SK-N-SH treated with all-trans-retinoic acid at 6 μM for 48 hours (cell line): ENCODE results near the gene FBXO3.

Source experiments
- ATAC-seq: fragments of 200-7000 bp; cut with Tn5 transposase; 3 replicates; pipeline ENCODE4 v1.9.1; 2020; ENCODE audit warnings: mild to moderate bottlenecking, moderate library complexity
- BACH2 ChIP-seq: fragments of 250-450 bp; sonication (Bioruptor Pico); IDR thresholded peaks from 2 replicates; pipeline ENCODE4 v1.9.0; 2021; ENCODE audit warnings: mild to moderate bottlenecking, borderline replicate concordance
- CSDC2 ChIP-seq: fragments of 250-450 bp; sonication (Bioruptor Pico); IDR thresholded peaks from 2 replicates; pipeline ENCODE4 v1.5.0; 2020; ENCODE audit warnings: mild to moderate bottlenecking, moderate library complexity
- ESRRG ChIP-seq: fragments of 250-450 bp; sonication (Bioruptor Pico); IDR thresholded peaks from 2 replicates; pipeline ENCODE4 v1.6.1; 2021; ENCODE audit warnings: mild to moderate bottlenecking
- GLIS3 ChIP-seq: fragments of 250-450 bp; sonication (Bioruptor Pico); IDR thresholded peaks from 2 replicates; pipeline ENCODE4 v1.5.0; 2020; ENCODE audit warnings: mild to moderate bottlenecking, moderate library complexity
- ISL1 ChIP-seq: fragments of 250-450 bp; sonication (Bioruptor Pico); IDR thresholded peaks from 2 replicates; pipeline ENCODE4 v2.1.2; 2022; ENCODE audit warnings: mild to moderate bottlenecking, moderate library complexity
- OSR1 ChIP-seq: fragments of 250-450 bp; sonication (Bioruptor Pico); IDR thresholded peaks from 2 replicates; pipeline ENCODE4 v1.8.0; 2022; ENCODE audit warnings: moderate library complexity, mild to moderate bottlenecking, inconsistent platforms
- RARB ChIP-seq: fragments of 250-450 bp; sonication (Bioruptor Pico); IDR thresholded peaks from 2 replicates; pipeline ENCODE4 v1.8.0; 2021; ENCODE audit warnings: mild to moderate bottlenecking, moderate library complexity
- SNAI2 ChIP-seq: fragments of 250-450 bp; sonication (Bioruptor Pico); IDR thresholded peaks from 2 replicates; pipeline ENCODE4 v1.5.0; 2020; ENCODE audit warnings: mild to moderate bottlenecking, moderate library complexity
- TCF4 ChIP-seq: fragments of 250-450 bp; sonication (Bioruptor Pico); IDR thresholded peaks from 2 replicates; pipeline ENCODE4 v1.8.0; 2021; ENCODE audit warnings: mild to moderate bottlenecking, moderate library complexity, borderline replicate concordance
- TOX ChIP-seq: fragments of 250-450 bp; sonication (Bioruptor Pico); IDR thresholded peaks from 2 replicates; pipeline ENCODE4 v1.8.0; 2021; ENCODE audit warnings: mild to moderate bottlenecking, moderate library complexity, borderline replicate concordance
- ZC3H10 ChIP-seq: fragments of 250-450 bp; sonication (Bioruptor Pico); IDR thresholded peaks from 2 replicates; pipeline ENCODE4 v1.5.1; 2021; ENCODE audit warnings: mild to moderate bottlenecking, moderate library complexity
- ZFP3 ChIP-seq: fragments of 250-450 bp; sonication (Bioruptor Pico); IDR thresholded peaks from 2 replicates; pipeline ENCODE4 v1.5.0; 2020; ENCODE audit warnings: mild to moderate bottlenecking, moderate library complexity
- ZFP30 ChIP-seq: fragments of 450-650 bp; formaldehyde crosslinking; IDR thresholded peaks from 2 replicates; pipeline ENCODE4 v1.5.0; 2022; ENCODE audit warnings: mild to moderate bottlenecking, moderate library complexity
- ZNF565 ChIP-seq: fragments of 450-650 bp; formaldehyde crosslinking; conservative IDR thresholded peaks from 2 replicates; pipeline ENCODE4 v1.5.0; 2020; ENCODE audit warnings: low read depth, mild to moderate bottlenecking, moderate library complexity
- ZNF70 ChIP-seq: fragments of 450-650 bp; formaldehyde crosslinking; IDR thresholded peaks from 2 replicates; pipeline ENCODE4 v1.5.0; 2020; ENCODE audit warnings: mild to moderate bottlenecking, moderate library complexity
- ZNF8 ChIP-seq: fragments of 450-650 bp; formaldehyde crosslinking; IDR thresholded peaks from 2 replicates; pipeline ENCODE4 v1.5.0; 2020; ENCODE audit warnings: mild to moderate bottlenecking, moderate library complexity
- TF ChIP-seq, protein P1 (sequence below): fragments of 250-450 bp; sonication (Bioruptor Pico); IDR thresholded peaks from 2 replicates; pipeline ENCODE4 v1.5.0; 2020; ENCODE audit warnings: mild to moderate bottlenecking, moderate library complexity
- TF ChIP-seq, protein P2 (sequence below): fragments of 250-450 bp; sonication (Bioruptor Pico); IDR thresholded peaks from 2 replicates; pipeline ENCODE4 v1.5.1; 2021; ENCODE audit warnings: mild to moderate bottlenecking, moderate library complexity
- TF ChIP-seq, protein P3 (sequence below): fragments of 250-450 bp; sonication (Bioruptor Pico); IDR thresholded peaks from 2 replicates; pipeline ENCODE4 v1.8.0; 2020; ENCODE audit warnings: mild to moderate bottlenecking, moderate library complexity, borderline replicate concordance
- TF ChIP-seq, protein P4 (sequence below): fragments of 250-450 bp; sonication (Bioruptor Pico); IDR thresholded peaks from 2 replicates; pipeline ENCODE4 v1.5.1; 2020; ENCODE audit warnings: low read depth, mild to moderate bottlenecking, moderate library complexity
- TF ChIP-seq, protein P5 (sequence below): fragments of 250-450 bp; sonication (Bioruptor Pico); IDR thresholded peaks from 2 replicates; pipeline ENCODE4 v1.8.0; 2021; ENCODE audit warnings: low read depth, mild to moderate bottlenecking, moderate library complexity, borderline replicate concordance

The FBXO3 gene

DNA sequence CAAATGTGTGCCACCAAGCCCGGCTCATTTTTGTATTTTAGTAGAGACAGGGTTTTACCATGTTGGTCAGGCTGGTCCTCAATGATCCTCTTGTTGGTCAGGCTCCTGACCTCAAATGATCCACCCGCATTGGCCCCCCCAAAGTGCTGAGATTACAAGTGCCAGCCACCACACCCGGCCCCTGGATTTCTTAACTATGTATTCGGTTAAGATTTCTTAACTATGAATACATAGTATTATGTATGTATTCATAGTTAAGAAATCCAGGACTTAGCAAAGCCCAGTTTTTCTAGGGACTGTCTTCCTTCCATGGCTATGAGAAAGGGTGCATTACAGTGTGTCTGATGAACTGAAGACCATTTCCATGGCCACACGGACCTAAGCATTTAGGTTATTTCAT lies 75.4 kb downstream of the FBXO3 start:
- no peak for ATAC-seq
- TF ChIP-seq GLIS3 (CRISPR knock-in tag) (no peak), CSDC2 (CRISPR knock-in tag) (no peak), ZNF70 (no peak), ESRRG (CRISPR knock-in tag) (no peak)
- TF ChIP-seq, protein P1, sequence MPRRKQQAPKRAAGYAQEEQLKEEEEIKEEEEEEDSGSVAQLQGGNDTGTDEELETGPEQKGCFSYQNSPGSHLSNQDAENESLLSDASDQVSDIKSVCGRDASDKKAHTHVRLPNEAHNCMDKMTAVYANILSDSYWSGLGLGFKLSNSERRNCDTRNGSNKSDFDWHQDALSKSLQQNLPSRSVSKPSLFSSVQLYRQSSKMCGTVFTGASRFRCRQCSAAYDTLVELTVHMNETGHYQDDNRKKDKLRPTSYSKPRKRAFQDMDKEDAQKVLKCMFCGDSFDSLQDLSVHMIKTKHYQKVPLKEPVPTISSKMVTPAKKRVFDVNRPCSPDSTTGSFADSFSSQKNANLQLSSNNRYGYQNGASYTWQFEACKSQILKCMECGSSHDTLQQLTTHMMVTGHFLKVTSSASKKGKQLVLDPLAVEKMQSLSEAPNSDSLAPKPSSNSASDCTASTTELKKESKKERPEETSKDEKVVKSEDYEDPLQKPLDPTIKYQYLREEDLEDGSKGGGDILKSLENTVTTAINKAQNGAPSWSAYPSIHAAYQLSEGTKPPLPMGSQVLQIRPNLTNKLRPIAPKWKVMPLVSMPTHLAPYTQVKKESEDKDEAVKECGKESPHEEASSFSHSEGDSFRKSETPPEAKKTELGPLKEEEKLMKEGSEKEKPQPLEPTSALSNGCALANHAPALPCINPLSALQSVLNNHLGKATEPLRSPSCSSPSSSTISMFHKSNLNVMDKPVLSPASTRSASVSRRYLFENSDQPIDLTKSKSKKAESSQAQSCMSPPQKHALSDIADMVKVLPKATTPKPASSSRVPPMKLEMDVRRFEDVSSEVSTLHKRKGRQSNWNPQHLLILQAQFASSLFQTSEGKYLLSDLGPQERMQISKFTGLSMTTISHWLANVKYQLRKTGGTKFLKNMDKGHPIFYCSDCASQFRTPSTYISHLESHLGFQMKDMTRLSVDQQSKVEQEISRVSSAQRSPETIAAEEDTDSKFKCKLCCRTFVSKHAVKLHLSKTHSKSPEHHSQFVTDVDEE: no peak
- TF ChIP-seq, protein P2, sequence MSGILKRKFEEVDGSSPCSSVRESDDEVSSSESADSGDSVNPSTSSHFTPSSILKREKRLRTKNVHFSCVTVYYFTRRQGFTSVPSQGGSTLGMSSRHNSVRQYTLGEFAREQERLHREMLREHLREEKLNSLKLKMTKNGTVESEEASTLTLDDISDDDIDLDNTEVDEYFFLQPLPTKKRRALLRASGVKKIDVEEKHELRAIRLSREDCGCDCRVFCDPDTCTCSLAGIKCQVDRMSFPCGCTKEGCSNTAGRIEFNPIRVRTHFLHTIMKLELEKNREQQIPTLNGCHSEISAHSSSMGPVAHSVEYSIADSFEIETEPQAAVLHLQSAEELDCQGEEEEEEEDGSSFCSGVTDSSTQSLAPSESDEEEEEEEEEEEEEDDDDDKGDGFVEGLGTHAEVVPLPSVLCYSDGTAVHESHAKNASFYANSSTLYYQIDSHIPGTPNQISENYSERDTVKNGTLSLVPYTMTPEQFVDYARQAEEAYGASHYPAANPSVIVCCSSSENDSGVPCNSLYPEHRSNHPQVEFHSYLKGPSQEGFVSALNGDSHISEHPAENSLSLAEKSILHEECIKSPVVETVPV: no peak

DNA sequence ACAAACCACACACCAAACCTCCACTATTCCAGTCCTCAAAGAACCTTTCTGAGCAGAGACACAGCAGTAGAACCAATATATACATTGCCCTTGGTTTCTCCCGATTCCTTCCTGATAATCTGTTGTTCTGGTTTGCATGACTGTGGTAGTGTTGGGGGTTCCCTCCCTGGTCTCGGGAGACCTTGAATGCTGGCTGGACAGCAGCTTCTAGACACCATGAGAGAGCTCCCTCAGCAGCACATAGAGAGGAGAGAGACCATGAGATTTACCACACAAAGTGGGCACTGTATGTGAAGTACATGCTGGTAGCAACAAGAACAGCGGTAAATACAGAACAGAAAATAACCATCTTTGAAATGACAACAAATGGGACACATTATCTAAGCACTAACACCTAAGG lies 76.3 kb downstream of the FBXO3 start:
- ATAC-seq: no peak
- no peak for TF ChIP-seq ZFP3
- TF ChIP-seq ZC3H10: no peak
- TF ChIP-seq, protein P1: no peak
- no peak for TF ChIP-seq ZNF8 (CRISPR knock-in tag)
- no peak for TF ChIP-seq TOX (CRISPR knock-in tag)
- TF ChIP-seq ESRRG (CRISPR knock-in tag): no peak
- no peak for TF ChIP-seq BACH2 (CRISPR knock-in tag)
- no peak for TF ChIP-seq RARB
- TF ChIP-seq ZFP30 (CRISPR knock-in tag): no peak
- TF ChIP-seq, protein P3, sequence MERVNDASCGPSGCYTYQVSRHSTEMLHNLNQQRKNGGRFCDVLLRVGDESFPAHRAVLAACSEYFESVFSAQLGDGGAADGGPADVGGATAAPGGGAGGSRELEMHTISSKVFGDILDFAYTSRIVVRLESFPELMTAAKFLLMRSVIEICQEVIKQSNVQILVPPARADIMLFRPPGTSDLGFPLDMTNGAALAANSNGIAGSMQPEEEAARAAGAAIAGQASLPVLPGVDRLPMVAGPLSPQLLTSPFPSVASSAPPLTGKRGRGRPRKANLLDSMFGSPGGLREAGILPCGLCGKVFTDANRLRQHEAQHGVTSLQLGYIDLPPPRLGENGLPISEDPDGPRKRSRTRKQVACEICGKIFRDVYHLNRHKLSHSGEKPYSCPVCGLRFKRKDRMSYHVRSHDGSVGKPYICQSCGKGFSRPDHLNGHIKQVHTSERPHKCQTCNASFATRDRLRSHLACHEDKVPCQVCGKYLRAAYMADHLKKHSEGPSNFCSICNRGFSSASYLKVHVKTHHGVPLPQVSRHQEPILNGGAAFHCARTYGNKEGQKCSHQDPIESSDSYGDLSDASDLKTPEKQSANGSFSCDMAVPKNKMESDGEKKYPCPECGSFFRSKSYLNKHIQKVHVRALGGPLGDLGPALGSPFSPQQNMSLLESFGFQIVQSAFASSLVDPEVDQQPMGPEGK (CRISPR knock-in tag): no peak
- no peak for TF ChIP-seq ZNF565 (CRISPR knock-in tag)
- TF ChIP-seq OSR1 (CRISPR knock-in tag): no peak
- no peak for TF ChIP-seq SNAI2 (CRISPR knock-in tag)
- TF ChIP-seq, protein P4, sequence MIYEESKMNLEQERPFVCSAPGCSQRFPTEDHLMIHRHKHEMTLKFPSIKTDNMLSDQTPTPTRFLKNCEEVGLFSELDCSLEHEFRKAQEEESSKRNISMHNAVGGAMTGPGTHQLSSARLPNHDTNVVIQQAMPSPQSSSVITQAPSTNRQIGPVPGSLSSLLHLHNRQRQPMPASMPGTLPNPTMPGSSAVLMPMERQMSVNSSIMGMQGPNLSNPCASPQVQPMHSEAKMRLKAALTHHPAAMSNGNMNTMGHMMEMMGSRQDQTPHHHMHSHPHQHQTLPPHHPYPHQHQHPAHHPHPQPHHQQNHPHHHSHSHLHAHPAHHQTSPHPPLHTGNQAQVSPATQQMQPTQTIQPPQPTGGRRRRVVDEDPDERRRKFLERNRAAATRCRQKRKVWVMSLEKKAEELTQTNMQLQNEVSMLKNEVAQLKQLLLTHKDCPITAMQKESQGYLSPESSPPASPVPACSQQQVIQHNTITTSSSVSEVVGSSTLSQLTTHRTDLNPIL (CRISPR knock-in tag): no peak
- TF ChIP-seq ISL1 (CRISPR knock-in tag): no peak
- TF ChIP-seq ZNF70: no peak
- no peak for TF ChIP-seq TCF4
- TF ChIP-seq CSDC2 (CRISPR knock-in tag): no peak
- TF ChIP-seq GLIS3 (CRISPR knock-in tag): no peak
- TF ChIP-seq, protein P5, sequence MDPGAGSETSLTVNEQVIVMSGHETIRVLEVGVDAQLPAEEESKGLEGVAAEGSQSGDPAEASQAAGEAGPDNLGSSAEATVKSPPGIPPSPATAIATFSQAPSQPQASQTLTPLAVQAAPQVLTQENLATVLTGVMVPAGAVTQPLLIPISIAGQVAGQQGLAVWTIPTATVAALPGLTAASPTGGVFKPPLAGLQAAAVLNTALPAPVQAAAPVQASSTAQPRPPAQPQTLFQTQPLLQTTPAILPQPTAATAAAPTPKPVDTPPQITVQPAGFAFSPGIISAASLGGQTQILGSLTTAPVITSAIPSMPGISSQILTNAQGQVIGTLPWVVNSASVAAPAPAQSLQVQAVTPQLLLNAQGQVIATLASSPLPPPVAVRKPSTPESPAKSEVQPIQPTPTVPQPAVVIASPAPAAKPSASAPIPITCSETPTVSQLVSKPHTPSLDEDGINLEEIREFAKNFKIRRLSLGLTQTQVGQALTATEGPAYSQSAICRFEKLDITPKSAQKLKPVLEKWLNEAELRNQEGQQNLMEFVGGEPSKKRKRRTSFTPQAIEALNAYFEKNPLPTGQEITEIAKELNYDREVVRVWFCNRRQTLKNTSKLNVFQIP (CRISPR knock-in tag): no peak
